ENCODE data around the gene PPIF. TPM values are rescaled to one million over a fixed set of nuclear protein-coding genes. Genes with fewer than 3 reads are reported as not detected.

PPIF gene
- total RNA-seq, 3 donors from 2014 or later = 54.6 to 88.5 (median 77.3) TPM

GRCh38 chr10:79315602-79315920 is 31.7 kb upstream of the PPIF start:
- no peak for TF ChIP-seq CTCF (IDR thresholded peaks at IDR 0.05)
- intact Hi-C loops (cut with DNase I, micrococcal nuclease) = no loop called here
- peaks cover 16% of the 10 kb centered on the region for H3K4me1 ChIP-seq (ENCODE audit: low read depth)
- H3K36me3 ChIP-seq (ENCODE audit: low read depth) = no peaks in the 10 kb centered on the region
- no peaks in the 10 kb centered on the region for H3K9me3 ChIP-seq
- H3K4me3 ChIP-seq = no peak overlapping the region
- DNase-seq = peak in 1 of 3 donors; percentile 50
- no peak for ATAC-seq

GRCh38 chr10:79316671-79317431 is 30.4 kb upstream of the PPIF start:
- H3K4me3 ChIP-seq = no peak overlapping the region
- H3K4me1 ChIP-seq (ENCODE audit: low read depth) = peaks cover 16% of the 10 kb centered on the region
- intact Hi-C loops (cut with DNase I, micrococcal nuclease) = no loop called here
- peak in 2 of 3 donors; percentile 34 to 54 for DNase-seq
- no peak for TF ChIP-seq CTCF (IDR thresholded peaks at IDR 0.05)
- peak; percentile 14 for ATAC-seq
- H3K36me3 ChIP-seq (ENCODE audit: low read depth) = no peaks in the 10 kb centered on the region
- no peaks in the 10 kb centered on the region for H3K9me3 ChIP-seq

GRCh38 chr10:79318369-79318768 is 28.9 kb upstream of the PPIF start:
- Histone ChIP-seq H3K36me3 (ENCODE audit: low read depth) (no peaks in the 10 kb centered on the region), H3K4me3 (no peak overlapping the region), H3K9me3 (no peaks in the 10 kb centered on the region), H3K4me1 (ENCODE audit: low read depth) (peaks cover 26% of the 10 kb centered on the region)
- TF ChIP-seq CTCF (IDR thresholded peaks at IDR 0.05) = no peak
- DNase-seq (peak in 2 of 3 donors; percentile 32 to 44), ATAC-seq (no peak)
- intact Hi-C loops (cut with DNase I, micrococcal nuclease) = no loop called here

- TF ChIP-seq CTCF (IDR thresholded peaks at IDR 0.05) = no peak
- intact Hi-C loops (cut with DNase I, micrococcal nuclease) = no loop called here
- DNase-seq = peak in 2 of 3 donors; percentile 24 to 39
- ATAC-seq = no peak
- no peak overlapping the region for H3K4me3 ChIP-seq
- no peaks in the 10 kb centered on the region for H3K36me3 ChIP-seq (ENCODE audit: low read depth)
- no peaks in the 10 kb centered on the region for H3K9me3 ChIP-seq
- peaks cover 29% of the 10 kb centered on the region for H3K4me1 ChIP-seq (ENCODE audit: low read depth)
Measured at GRCh38 chr10:79319115-79319771, 28.0 kb upstream of the PPIF start.

- no peak for DNase-seq
- Histone ChIP-seq H3K4me1 (ENCODE audit: low read depth) (peaks cover 22% of the 10 kb centered on the region), H3K9me3 (no peaks in the 10 kb centered on the region), H3K4me3 (no peak overlapping the region), H3K36me3 (ENCODE audit: low read depth) (no peaks in the 10 kb centered on the region)
- no peak for ATAC-seq
- TF ChIP-seq CTCF (IDR thresholded peaks at IDR 0.05) = no peak
- intact Hi-C loops (cut with DNase I, micrococcal nuclease) = no loop called here
Measured at GRCh38 chr10:79320316-79320715, 27.0 kb upstream of the PPIF start.

All from mucosa of descending colon (tissue), 3 donors.